ENCODE results near the gene TES. TPM values are rescaled to one million over a fixed set of nuclear protein-coding genes. Genes with fewer than 3 reads are reported as not detected.

The TES gene
- total RNA-seq, 1 experiment from 2014 or later = 28.2 TPM

- Mint-ChIP-seq H3K27ac (no peak overlapping the region), H3K4me1 (peaks cover 14 to 18% of the 10 kb centered on the region in 2 experiments), H3K9me3 (no peaks in the 10 kb centered on the region), H3K4me3 (no peak overlapping the region), H3K27me3 (ENCODE audit: low read depth) (no peaks in the 10 kb centered on the region), H3K36me3 (ENCODE audit: insufficient read depth in 1 of 3, low read depth in 3 of 3) (peaks cover 2 to 16% (median 11%) of the 10 kb centered on the region in 3 experiments)
- Histone ChIP-seq H3K14ac (ENCODE audit: insufficient read depth, low read length) (no peak overlapping the region), H2BK120ac (ENCODE audit: low read depth, low read length, poor library complexity, severe bottlenecking) (no peak overlapping the region), H2BK12ac (ENCODE audit: insufficient read length, low read depth, low read length) (no peak overlapping the region), H4K20me1 (ENCODE audit: control insufficient read depth, insufficient read depth, insufficient read length) (no peaks in the 10 kb centered on the region), H3K4ac (ENCODE audit: low read depth, low read length) (no peak overlapping the region), H3K4me1 (ENCODE audit: insufficient read depth, low read length) (peaks cover 3% of the 10 kb centered on the region; the same call in 1 of the 2 replicates), H2BK5ac (ENCODE audit: insufficient read length, low read length) (no peak overlapping the region), H2AK5ac (ENCODE audit: insufficient read length, low read length) (no peak overlapping the region), H3T11ph (ENCODE audit: low read length) (no peak overlapping the region), H3K79me2 (ENCODE audit: insufficient read depth, low read length) (no peaks in the 10 kb centered on the region), H2AFZ (ENCODE audit: low read length) (no peak overlapping the region), H3K18ac (ENCODE audit: insufficient read length, low read depth, low read length) (no peak overlapping the region), H4K5ac (ENCODE audit: insufficient read length, low read depth, low read length) (no peak overlapping the region), H4K91ac (ENCODE audit: insufficient read length, low read depth, low read length) (no peak overlapping the region), H4K8ac (replicated peaks; ENCODE audit: insufficient read length, low read depth, low read length) (no peak overlapping the region), H3K9ac (ENCODE audit: extremely low read depth, insufficient read length, low read length) (no peak overlapping the region), H3K23me2 (ENCODE audit: insufficient read length, low read depth, low read length, poor library complexity, severe bottlenecking) (no peaks in the 10 kb centered on the region), H2BK20ac (ENCODE audit: low read depth, low read length, poor library complexity, severe bottlenecking) (no peak overlapping the region), H3K4me2 (ENCODE audit: insufficient read depth, insufficient read length, low read length) (no peak overlapping the region), H3K9me3 (ENCODE audit: control insufficient read depth, low read depth, low read length) (no peaks in the 10 kb centered on the region), H3K79me1 (ENCODE audit: insufficient read depth, low read depth, low read length, poor library complexity, severe bottlenecking) (no peaks in the 10 kb centered on the region), H3K27ac (ENCODE audit: insufficient read length, low read depth, low read length) (no peak overlapping the region), H3K23ac (ENCODE audit: insufficient read length, low read depth, low read length) (no peak overlapping the region), H3K27me3 (ENCODE audit: insufficient read depth, low read length) (no peaks in the 10 kb centered on the region), H3K56ac (ENCODE audit: insufficient read length, low read depth, low read length) (no peak overlapping the region), H2BK15ac (ENCODE audit: low read depth, low read length) (no peak overlapping the region)
- WGBS (ENCODE audit: extremely low coverage, insufficient read length, low lambda C conversion rate) = no CpG with 5 or more reads among the region's 5 CpGs
- no peak for TF ChIP-seq CTCF (conservative IDR thresholded peaks at IDR 0.05)
- DNase-seq = no peak
Observed at GRCh38 chr7:116251675-116252074, 41.3 kb downstream of the TES start.
